ENCODE measurements around the gene BTG2. TPM values are rescaled to one million over a fixed set of nuclear protein-coding genes. Genes with fewer than 3 reads are reported as not detected.

BTG2 gene
- total RNA-seq, 3 donors from 2014 or later (not counting 1 experiment from before 2014, with no cell fraction given) = 499 to 1,024 (median 851) TPM

GRCh38 chr1:203278082-203278884 lies 27.0 kb upstream of the BTG2 start:
- Histone ChIP-seq H3K27me3 (ENCODE audit: control insufficient read depth, insufficient read depth, low read length) (no peaks in the 10 kb centered on the region), H3K27ac (ENCODE audit: low read length) (no peak overlapping the region), H3K9me3 (ENCODE audit: control insufficient read depth, insufficient read depth, low read length) (no peaks in the 10 kb centered on the region), H3K36me3 (ENCODE audit: control insufficient read depth, insufficient read depth, low read length) (no peaks in the 10 kb centered on the region), H3K4me1 (ENCODE audit: control insufficient read depth, insufficient read depth, low read length) (peaks cover 38% of the 10 kb centered on the region), H3K4me3 (ENCODE audit: low read length) (no peak overlapping the region)
- Mint-ChIP-seq H3K4me3 (no peak overlapping the region), H3K27me3 (ENCODE audit: low read depth in 2 of 2) (no peaks in the 10 kb centered on the region), H3K9me3 (no peaks in the 10 kb centered on the region), H3K4me1 (peaks cover 17 to 34% of the 10 kb centered on the region in 2 donors), H3K27ac (peak overlapping the region; percentile 27 to 56), H3K36me3 (no peaks in the 10 kb centered on the region)
- intact Hi-C loops (cut with micrococcal nuclease) = no loop called here
- 28% methylated on average over 12 of the region's 13 CpGs for WGBS (ENCODE audit: insufficient coverage)
- peak in 1 of 2 donors; percentile 61 for DNase-seq
- peak in 2 of 3 donors; percentile 28 to 33 for ATAC-seq
- TF ChIP-seq CTCF (IDR thresholded peaks at IDR 0.05) = no peak

GRCh38 chr1:203278885-203279406 lies 26.4 kb upstream of the BTG2 start:
- H3K36me3 Mint-ChIP-seq = no peaks in the 10 kb centered on the region
- H3K27me3 Mint-ChIP-seq (ENCODE audit: low read depth in 2 of 2) = no peaks in the 10 kb centered on the region
- TF ChIP-seq CTCF (IDR thresholded peaks at IDR 0.05) = no peak
- Histone ChIP-seq H3K4me1 (ENCODE audit: control insufficient read depth, insufficient read depth, low read length) (peaks cover 36% of the 10 kb centered on the region), H3K27me3 (ENCODE audit: control insufficient read depth, insufficient read depth, low read length) (no peaks in the 10 kb centered on the region), H3K9me3 (ENCODE audit: control insufficient read depth, insufficient read depth, low read length) (no peaks in the 10 kb centered on the region), H3K27ac (ENCODE audit: low read length) (no peak overlapping the region), H3K4me3 (ENCODE audit: low read length) (no peak overlapping the region), H3K36me3 (ENCODE audit: control insufficient read depth, insufficient read depth, low read length) (no peaks in the 10 kb centered on the region)
- H3K4me1 Mint-ChIP-seq = peaks cover 17 to 29% of the 10 kb centered on the region in 2 donors
- 91% methylated on average over 8 of the region's 8 CpGs for WGBS (ENCODE audit: insufficient coverage)
- peak overlapping the region in 1 of 2 donors; percentile 27 for H3K27ac Mint-ChIP-seq
- intact Hi-C loops (cut with micrococcal nuclease) = no loop called here
- no peak overlapping the region for H3K4me3 Mint-ChIP-seq
- no peak for ATAC-seq
- DNase-seq = no peak
- no peaks in the 10 kb centered on the region for H3K9me3 Mint-ChIP-seq

- Mint-ChIP-seq H3K9me3 (no peaks in the 10 kb centered on the region), H3K4me1 (peaks cover 17 to 29% of the 10 kb centered on the region in 2 donors), H3K27me3 (ENCODE audit: low read depth in 2 of 2) (no peaks in the 10 kb centered on the region), H3K27ac (peak overlapping the region in 1 of 2 donors; percentile 13), H3K36me3 (no peaks in the 10 kb centered on the region), H3K4me3 (no peak overlapping the region)
- no peak for ATAC-seq
- DNase-seq = no peak
- Histone ChIP-seq H3K4me1 (ENCODE audit: control insufficient read depth, insufficient read depth, low read length) (peaks cover 29% of the 10 kb centered on the region), H3K27me3 (ENCODE audit: control insufficient read depth, insufficient read depth, low read length) (no peaks in the 10 kb centered on the region), H3K9me3 (ENCODE audit: control insufficient read depth, insufficient read depth, low read length) (no peaks in the 10 kb centered on the region), H3K27ac (ENCODE audit: low read length) (no peak overlapping the region), H3K36me3 (ENCODE audit: control insufficient read depth, insufficient read depth, low read length) (no peaks in the 10 kb centered on the region), H3K4me3 (ENCODE audit: low read length) (no peak overlapping the region)
- WGBS (ENCODE audit: insufficient coverage) = 96% methylated on average over 5 of the region's 5 CpGs
- TF ChIP-seq CTCF (IDR thresholded peaks at IDR 0.05) = no peak
- intact Hi-C loops (cut with micrococcal nuclease) = loop anchor here (10.0 kb wide), 1 partner anchor 375 kb away; no protein-coding TSS in a partner anchor
Observed at GRCh38 chr1:203280061-203280460, 25.3 kb upstream of the BTG2 start.

Measured in natural killer cell (primary cell).